ENCODE measurements around the gene RTP2. TPM values are rescaled to one million over a fixed set of nuclear protein-coding genes. Genes with fewer than 3 reads are reported as not detected.

Gene RTP2
- total RNA-seq, 4 donors from 2014 or later: not detected

DNA sequence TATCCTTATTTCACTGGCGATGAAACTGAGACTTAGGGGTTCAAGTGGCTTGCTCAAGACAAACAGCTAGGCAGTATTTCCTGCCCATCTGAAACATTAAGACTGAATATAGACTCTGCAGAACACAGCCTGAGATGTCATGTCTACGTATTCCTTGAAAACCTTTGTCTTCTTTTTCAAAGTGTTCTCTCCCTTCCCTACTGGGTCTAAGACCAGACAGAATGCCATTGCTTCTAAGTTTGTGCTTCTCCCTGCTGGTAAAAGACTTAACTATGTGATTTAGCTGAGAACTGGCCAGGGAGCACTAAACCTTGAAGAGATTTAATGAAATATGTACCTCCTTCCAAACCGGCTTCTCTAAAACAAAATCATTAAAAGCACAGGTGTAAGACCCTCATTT is 33.0 kb upstream of the RTP2 start:
- no peaks in the 10 kb centered on the region for H3K27me3 ChIP-seq
- no peak overlapping the region for H3K27ac ChIP-seq
- no peak overlapping the region for H3K4me3 ChIP-seq (replicated peaks in 1 of 3)
- H3K36me3 ChIP-seq: peaks cover 22 to 28% of the 10 kb centered on the region in 2 donors
- no peaks in the 10 kb centered on the region for H3K9me3 ChIP-seq
- intact Hi-C loops (cut with DNase I): loop anchor here (5.0 to 10.0 kb wide), 2 partner anchors 1309 to 1412 kb away; no protein-coding TSS in a partner anchor
- WGBS, 2 donors: 91 to 92% methylated on average over 3 of the region's 3 CpGs
- H3K4me1 ChIP-seq: peaks cover 11 to 31% of the 10 kb centered on the region in 2 donors
- TF ChIP-seq, protein P1, sequence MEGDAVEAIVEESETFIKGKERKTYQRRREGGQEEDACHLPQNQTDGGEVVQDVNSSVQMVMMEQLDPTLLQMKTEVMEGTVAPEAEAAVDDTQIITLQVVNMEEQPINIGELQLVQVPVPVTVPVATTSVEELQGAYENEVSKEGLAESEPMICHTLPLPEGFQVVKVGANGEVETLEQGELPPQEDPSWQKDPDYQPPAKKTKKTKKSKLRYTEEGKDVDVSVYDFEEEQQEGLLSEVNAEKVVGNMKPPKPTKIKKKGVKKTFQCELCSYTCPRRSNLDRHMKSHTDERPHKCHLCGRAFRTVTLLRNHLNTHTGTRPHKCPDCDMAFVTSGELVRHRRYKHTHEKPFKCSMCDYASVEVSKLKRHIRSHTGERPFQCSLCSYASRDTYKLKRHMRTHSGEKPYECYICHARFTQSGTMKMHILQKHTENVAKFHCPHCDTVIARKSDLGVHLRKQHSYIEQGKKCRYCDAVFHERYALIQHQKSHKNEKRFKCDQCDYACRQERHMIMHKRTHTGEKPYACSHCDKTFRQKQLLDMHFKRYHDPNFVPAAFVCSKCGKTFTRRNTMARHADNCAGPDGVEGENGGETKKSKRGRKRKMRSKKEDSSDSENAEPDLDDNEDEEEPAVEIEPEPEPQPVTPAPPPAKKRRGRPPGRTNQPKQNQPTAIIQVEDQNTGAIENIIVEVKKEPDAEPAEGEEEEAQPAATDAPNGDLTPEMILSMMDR (IDR thresholded peaks at IDR 0.05): no peak
- TF ChIP-seq POLR2A (IDR thresholded peaks at IDR 0.05): no peak
- DNase-seq: no peak

DNA sequence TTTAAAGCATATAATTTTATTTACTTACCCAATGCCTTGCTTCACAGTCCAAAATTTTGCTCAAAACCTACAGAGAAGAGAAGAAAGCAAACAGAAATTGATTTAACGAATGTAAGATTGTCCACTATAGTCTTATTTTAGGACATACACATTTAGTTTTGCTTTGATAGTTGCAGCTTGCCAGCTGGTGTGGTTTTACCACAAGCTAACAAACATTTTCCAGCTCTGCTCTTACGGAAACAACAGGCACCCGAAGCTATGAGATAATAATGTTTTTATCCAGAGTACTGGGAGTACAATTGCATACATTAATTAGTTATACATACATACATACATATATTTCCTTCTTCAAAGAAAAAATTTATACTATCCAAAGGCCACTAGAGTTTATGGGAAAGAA is 32.5 kb upstream of the RTP2 start:
- Histone ChIP-seq H3K4me3 (replicated peaks in 1 of 3) (no peak overlapping the region), H3K4me1 (peaks cover 7 to 27% of the 10 kb centered on the region in 2 donors), H3K36me3 (peaks cover 28 to 32% of the 10 kb centered on the region in 2 donors), H3K27ac (no peak overlapping the region), H3K27me3 (no peaks in the 10 kb centered on the region), H3K9me3 (no peaks in the 10 kb centered on the region)
- TF ChIP-seq, protein P1 (IDR thresholded peaks at IDR 0.05): no peak
- TF ChIP-seq POLR2A (IDR thresholded peaks at IDR 0.05): no peak
- WGBS, 2 donors: 81 to 86% methylated on average over 3 of the region's 3 CpGs
- intact Hi-C loops (cut with DNase I): loop anchor here (5.0 to 10.0 kb wide), 2 partner anchors 1310 to 1412 kb away; no protein-coding TSS in a partner anchor
- DNase-seq: no peak

DNA sequence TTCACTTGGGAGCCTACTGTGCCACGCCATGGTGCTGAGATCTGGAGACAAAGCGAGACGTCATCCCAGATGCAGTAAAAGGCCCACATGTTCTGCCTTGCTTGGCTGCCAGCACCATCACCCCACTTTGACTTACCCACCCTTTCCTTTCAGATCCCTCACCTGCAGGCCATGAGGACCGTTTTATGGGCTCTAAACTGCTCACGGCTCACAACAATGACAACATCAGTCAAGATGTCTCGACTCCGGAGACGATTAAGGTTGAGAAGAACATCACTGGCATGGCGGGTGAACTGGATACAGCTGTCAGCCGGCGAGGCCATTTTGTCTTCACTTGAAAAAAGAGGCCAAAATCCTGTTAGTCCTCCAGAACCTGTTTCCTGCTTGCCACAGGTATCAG is 31.0 kb upstream of the RTP2 start:
- TF ChIP-seq POLR2A (IDR thresholded peaks at IDR 0.05): no peak
- TF ChIP-seq, protein P1 (IDR thresholded peaks at IDR 0.05): no peak
- H3K36me3 ChIP-seq: peaks cover 43 to 47% of the 10 kb centered on the region in 2 donors
- H3K27ac ChIP-seq: no peak overlapping the region

DNA sequence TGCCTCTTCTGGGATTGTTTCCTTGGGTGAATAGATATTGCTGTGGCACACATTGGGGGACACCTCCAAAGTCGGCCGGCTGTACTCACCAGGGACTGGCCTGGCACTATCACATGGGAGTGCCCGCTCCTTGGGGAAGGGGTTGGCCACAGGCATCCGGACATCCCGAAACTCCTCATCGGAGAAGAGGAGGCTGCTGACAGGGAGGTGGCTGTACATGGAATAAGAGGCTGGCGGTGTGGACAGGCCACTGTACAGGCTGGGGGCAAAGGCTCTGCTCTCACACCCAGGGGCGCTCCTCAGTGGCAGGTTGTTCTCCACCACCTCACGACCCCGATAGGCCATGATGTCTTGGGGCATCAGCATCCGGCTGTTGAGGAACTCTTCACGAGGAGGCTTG is 27.2 kb upstream of the RTP2 start:
- no peak overlapping the region for H3K4me3 ChIP-seq (replicated peaks in 1 of 3)
- H3K27me3 ChIP-seq: no peaks in the 10 kb centered on the region
- WGBS, 2 donors: 95 to 98% methylated on average over 11 to 12 of the region's 12 CpGs
- TF ChIP-seq POLR2A (IDR thresholded peaks at IDR 0.05): no peak
- TF ChIP-seq, protein P1 (IDR thresholded peaks at IDR 0.05): no peak
- H3K4me1 ChIP-seq: peaks cover 0 to 13% of the 10 kb centered on the region in 2 donors
- DNase-seq: no peak
- H3K36me3 ChIP-seq: peaks cover 80 to 85% of the 10 kb centered on the region in 2 donors
- H3K27ac ChIP-seq: no peak overlapping the region
- no peaks in the 10 kb centered on the region for H3K9me3 ChIP-seq
- intact Hi-C loops (cut with DNase I): no loop called here

More for the DNA sequence above, 31.0 kb upstream of the RTP2 start:
- no peaks in the 10 kb centered on the region for H3K9me3 ChIP-seq
- peaks cover 7 to 20% of the 10 kb centered on the region in 2 donors for H3K4me1 ChIP-seq
- H3K4me3 ChIP-seq (replicated peaks in 1 of 3): no peak overlapping the region
- 94 to 96% methylated on average over 11 of the region's 11 CpGs for WGBS, 2 donors
- no peak for DNase-seq
- intact Hi-C loops (cut with DNase I): loop anchor here (10.0 kb wide), 1 partner anchor 1311 kb away; no protein-coding TSS in a partner anchor
- no peaks in the 10 kb centered on the region for H3K27me3 ChIP-seq

DNA sequence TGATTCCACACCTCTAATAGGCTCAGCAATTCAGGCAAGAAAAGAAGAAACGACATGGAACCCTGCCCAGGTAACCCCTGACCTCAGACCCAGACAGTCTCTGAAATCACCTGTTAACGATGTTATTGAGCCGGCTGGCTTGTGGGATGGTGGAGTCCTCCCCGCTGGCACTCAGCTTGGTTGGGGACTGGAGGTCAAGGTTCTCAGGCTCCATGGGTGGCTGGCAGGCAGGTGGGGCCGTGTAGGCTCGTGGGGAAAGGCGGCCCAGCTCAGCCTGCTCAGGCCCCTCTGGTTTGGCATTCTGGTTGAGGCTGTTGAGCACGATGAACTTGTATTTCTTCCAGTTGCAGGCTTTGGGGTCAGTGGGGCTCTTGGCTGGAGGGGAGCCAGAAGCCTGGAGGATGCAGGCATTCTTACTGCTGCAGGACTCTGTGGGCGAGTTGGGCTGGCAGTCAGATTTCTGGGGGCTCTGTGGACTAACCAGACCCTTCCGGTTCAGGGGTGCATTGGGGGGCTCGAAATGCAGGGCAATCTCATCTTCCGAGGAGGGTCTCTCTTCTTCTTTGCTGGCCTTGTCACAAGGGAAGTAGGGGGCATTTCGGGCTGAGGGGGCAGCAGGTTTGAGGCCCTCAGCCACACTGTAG is 26.7 kb upstream of the RTP2 start:
- no peak for DNase-seq
- Histone ChIP-seq H3K9me3 (no peaks in the 10 kb centered on the region), H3K4me3 (replicated peaks in 1 of 3) (no peak overlapping the region), H3K4me1 (peaks cover 0 to 13% of the 10 kb centered on the region in 2 donors), H3K27ac (no peak overlapping the region), H3K36me3 (peaks cover 86 to 89% of the 10 kb centered on the region in 2 donors), H3K27me3 (no peaks in the 10 kb centered on the region)
- WGBS, 2 donors: 93 to 94% methylated on average over 10 to 13 of the region's 13 CpGs
- TF ChIP-seq, protein P1 (IDR thresholded peaks at IDR 0.05): no peak
- TF ChIP-seq POLR2A (IDR thresholded peaks at IDR 0.05): no peak
- intact Hi-C loops (cut with DNase I): no loop called here

Measured in thyroid gland (tissue), 4 donors.